ENCODE results near the gene OSCP1.

GRCh38 chr1:36455386-36455785 lies 5.1 kb upstream of the OSCP1 start:
- TF ChIP-seq CTCF (IDR thresholded peaks at IDR 0.05) (no peak), POLR2A (IDR thresholded peaks at IDR 0.05) (no peak)
